ENCODE measurements around the gene FOXK2. TPM values are rescaled to one million over a fixed set of nuclear protein-coding genes. Genes with fewer than 3 reads are reported as not detected.

The FOXK2 gene
- total and polyA plus RNA-seq, 2 experiments from 2014 or later = 5.6 to 43.0 TPM

DNA sequence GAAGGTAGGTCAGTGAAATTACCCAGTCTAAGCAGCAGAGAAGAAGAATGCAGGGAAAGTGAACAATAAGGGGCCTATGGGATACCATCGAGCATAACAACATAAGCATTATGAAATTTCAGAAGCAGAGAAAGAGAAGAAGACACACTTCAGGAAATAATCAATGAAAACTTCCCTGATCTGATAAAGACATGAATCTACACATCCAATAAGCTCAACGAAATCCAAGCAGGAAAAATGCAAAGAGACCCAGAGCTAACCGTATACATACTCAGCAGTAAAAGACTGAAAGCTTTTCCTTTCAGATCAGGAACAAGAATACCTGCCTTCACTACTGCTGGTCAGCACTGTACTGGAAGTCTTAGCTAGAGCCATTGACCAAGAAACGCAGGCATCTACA, 90.1 kb downstream of the FOXK2 start:
- Histone ChIP-seq H2AFZ (no peak overlapping the region), H3K9me3 (ENCODE audit: low read depth) (no peaks in the 10 kb centered on the region), H3K4me3 (no peak overlapping the region), H3F3A (ENCODE audit: insufficient read depth) (peaks cover 29% of the 10 kb centered on the region), H3K9me2 (ENCODE audit: insufficient read depth) (no peaks in the 10 kb centered on the region), H3K27ac (no peak overlapping the region), H3K4me1 (ENCODE audit: insufficient read depth) (0 out of 2 replicates have a peak, but pooled peaks cover 7% of the 10 kb centered on the region), H3K9ac (no peak overlapping the region), H3K4me2 (ENCODE audit: unreplicated experiment) (no peak overlapping the region), H3K36me3 (ENCODE audit: low read depth) (peaks cover 17% of the 10 kb centered on the region), H4K20me1 (ENCODE audit: insufficient read depth) (no peaks in the 10 kb centered on the region), H3K79me2 (ENCODE audit: insufficient read depth) (peaks cover 11% of the 10 kb centered on the region; the same call in 1 of the 2 replicates), H3K27me3 (replicated peaks; ENCODE audit: insufficient read depth) (no peaks in the 10 kb centered on the region)
- TF ChIP-seq EZH2phosphoT487 (IDR thresholded peaks at IDR 0.05; ENCODE audit: insufficient read depth, low read depth) = no peak
- TF ChIP-seq EZH2 (IDR thresholded peaks at IDR 0.05; ENCODE audit: insufficient read depth, poor library complexity, severe bottlenecking) = no peak
- no peak for DNase-seq
- in situ Hi-C loops (cut with MboI) = no loop called here
- 82 to 91% methylated on average over 4 of the region's 4 CpGs for WGBS, 2 experiments (ENCODE audit: low coverage in 1 of 2, low lambda C conversion rate in 2 of 2, missing lambda C conversion rate in 2 of 2)

GRCh38 chr17:82611140-82612058, 91.9 kb downstream of the FOXK2 start:
- H3K9ac ChIP-seq = no peak overlapping the region
- H3K27ac ChIP-seq = no peak overlapping the region
- H2AFZ ChIP-seq = no peak overlapping the region
- 81% methylated on average over 20 to 21 of the region's 21 CpGs for WGBS, 2 experiments (ENCODE audit: low coverage in 1 of 2, low lambda C conversion rate in 2 of 2, missing lambda C conversion rate in 2 of 2)
- no peak overlapping the region for H3K4me3 ChIP-seq
- H3K4me1 ChIP-seq (ENCODE audit: insufficient read depth) = 0 out of 2 replicates have a peak, but pooled peaks cover 4% of the 10 kb centered on the region
- H3F3A ChIP-seq (ENCODE audit: insufficient read depth) = peaks cover 21% of the 10 kb centered on the region
- no peak for TF ChIP-seq EZH2 (IDR thresholded peaks at IDR 0.05; ENCODE audit: insufficient read depth, poor library complexity, severe bottlenecking)
- no peak for TF ChIP-seq EZH2phosphoT487 (IDR thresholded peaks at IDR 0.05; ENCODE audit: insufficient read depth, low read depth)
- no peak for DNase-seq
- H3K27me3 ChIP-seq (replicated peaks; ENCODE audit: insufficient read depth) = no peaks in the 10 kb centered on the region
- in situ Hi-C loops (cut with MboI) = no loop called here
- no peaks in the 10 kb centered on the region for H3K9me2 ChIP-seq (ENCODE audit: insufficient read depth)
- H3K36me3 ChIP-seq (ENCODE audit: low read depth) = peaks cover 20% of the 10 kb centered on the region
- H4K20me1 ChIP-seq (ENCODE audit: insufficient read depth) = no peaks in the 10 kb centered on the region
- H3K79me2 ChIP-seq (ENCODE audit: insufficient read depth) = peaks cover under 1% of the 10 kb centered on the region; the same call in 1 of the 2 replicates
- no peak overlapping the region for H3K4me2 ChIP-seq (ENCODE audit: unreplicated experiment)
- H3K9me3 ChIP-seq (ENCODE audit: low read depth) = no peaks in the 10 kb centered on the region

DNA sequence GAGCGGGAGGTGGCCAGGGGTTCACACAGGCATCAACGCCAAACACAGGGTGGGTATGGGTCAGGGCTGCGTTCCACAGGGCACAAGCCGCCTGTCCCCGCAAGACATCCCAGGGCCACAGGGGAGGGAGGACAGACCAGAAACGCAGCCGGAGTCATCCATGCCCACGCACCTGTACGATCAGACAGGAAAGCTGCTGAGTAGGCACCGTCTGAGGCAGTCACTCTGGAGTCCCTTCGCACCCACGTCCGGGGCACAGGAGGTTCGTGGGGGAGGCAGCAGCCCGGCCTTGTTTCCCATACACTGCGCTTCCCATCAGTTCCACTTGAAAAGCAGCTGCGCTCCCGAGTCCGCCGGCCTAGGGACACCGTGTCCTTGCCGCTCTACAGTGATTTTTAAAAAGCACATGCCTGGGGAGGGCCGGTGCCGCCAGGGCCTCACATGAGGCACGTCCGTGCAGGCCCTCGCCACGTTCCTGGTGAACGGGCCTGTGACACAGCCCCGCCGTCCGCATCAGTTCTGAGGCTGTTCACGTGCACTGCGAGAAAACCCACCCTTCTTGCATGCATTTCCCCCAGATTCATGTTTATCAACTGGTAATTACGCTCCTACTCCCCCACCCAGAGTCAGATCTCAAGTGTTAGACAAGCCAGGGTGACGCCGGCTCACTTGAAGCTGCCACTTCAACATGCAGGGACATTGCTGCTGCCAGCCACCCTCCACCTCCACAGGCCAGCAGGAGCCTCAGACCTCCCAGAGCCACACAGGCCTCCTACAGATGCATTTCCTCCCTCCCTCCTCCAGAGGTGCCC, 94.0 kb downstream of the FOXK2 start:
- peaks cover 16% of the 10 kb centered on the region; the same call in 1 of the 2 replicates for H3K36me3 ChIP-seq (ENCODE audit: low read depth)
- 86 to 91% methylated on average over 31 of the region's 37 CpGs for WGBS, 2 experiments (ENCODE audit: low coverage in 1 of 2, low lambda C conversion rate in 2 of 2, missing lambda C conversion rate in 2 of 2)
- TF ChIP-seq EZH2 (IDR thresholded peaks at IDR 0.05; ENCODE audit: insufficient read depth, poor library complexity, severe bottlenecking) = no peak
- TF ChIP-seq EZH2phosphoT487 (IDR thresholded peaks at IDR 0.05; ENCODE audit: insufficient read depth, low read depth) = no peak
- no peaks in the 10 kb centered on the region for H3K79me2 ChIP-seq (ENCODE audit: insufficient read depth)
- peaks cover 21% of the 10 kb centered on the region for H3F3A ChIP-seq (ENCODE audit: insufficient read depth)
- no peaks in the 10 kb centered on the region for H3K9me3 ChIP-seq (ENCODE audit: low read depth)
- in situ Hi-C loops (cut with MboI) = no loop called here
- H3K27me3 ChIP-seq (replicated peaks; ENCODE audit: insufficient read depth) = no peaks in the 10 kb centered on the region
- no peaks in the 10 kb centered on the region for H4K20me1 ChIP-seq (ENCODE audit: insufficient read depth)
- H3K4me1 ChIP-seq (ENCODE audit: insufficient read depth) = 0 out of 2 replicates have a peak, but pooled peaks cover 4% of the 10 kb centered on the region
- H3K4me3 ChIP-seq = no peak overlapping the region
- no peaks in the 10 kb centered on the region for H3K9me2 ChIP-seq (ENCODE audit: insufficient read depth)
- H3K9ac ChIP-seq = no peak overlapping the region
- H3K27ac ChIP-seq = no peak overlapping the region
- DNase-seq = no peak
- H3K4me2 ChIP-seq (ENCODE audit: unreplicated experiment) = no peak overlapping the region
- H2AFZ ChIP-seq = no peak overlapping the region

DNA sequence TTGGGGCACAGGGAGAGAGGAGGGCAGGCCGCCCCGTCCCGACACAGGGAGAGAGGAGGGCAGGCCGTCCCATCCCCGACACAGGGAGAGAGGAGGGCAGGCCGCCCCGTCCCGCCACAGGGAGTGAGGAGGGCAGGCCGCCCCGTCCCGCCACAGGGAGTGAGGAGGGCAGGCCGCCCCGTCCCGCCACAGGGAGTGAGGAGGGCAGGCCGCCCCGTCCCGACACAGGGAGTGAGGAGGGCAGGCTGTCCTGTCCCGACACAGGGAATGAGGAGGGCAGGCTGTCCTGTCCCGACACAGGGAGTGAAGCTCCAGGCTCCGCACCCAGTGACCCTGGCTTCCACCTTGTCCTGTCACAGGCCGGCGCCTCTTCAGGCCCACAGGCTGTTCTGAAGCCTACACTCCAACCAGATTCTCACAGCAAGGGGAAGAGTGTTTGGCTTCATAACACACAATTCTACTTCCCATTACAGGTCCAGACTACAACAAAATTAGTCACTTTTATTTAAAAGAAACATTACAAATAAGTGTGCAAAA, 94.6 kb downstream of the FOXK2 start:
- Histone ChIP-seq H3K27me3 (replicated peaks; ENCODE audit: insufficient read depth) (no peaks in the 10 kb centered on the region), H3K27ac (no peak overlapping the region), H4K20me1 (ENCODE audit: insufficient read depth) (no peaks in the 10 kb centered on the region), H3F3A (ENCODE audit: insufficient read depth) (peaks cover 17% of the 10 kb centered on the region), H3K4me3 (no peak overlapping the region), H3K9ac (no peak overlapping the region), H2AFZ (no peak overlapping the region), H3K9me3 (ENCODE audit: low read depth) (no peaks in the 10 kb centered on the region), H3K36me3 (ENCODE audit: low read depth) (peaks cover 23% of the 10 kb centered on the region; the same call in 1 of the 2 replicates), H3K9me2 (ENCODE audit: insufficient read depth) (no peaks in the 10 kb centered on the region), H3K4me2 (ENCODE audit: unreplicated experiment) (no peak overlapping the region), H3K79me2 (ENCODE audit: insufficient read depth) (no peaks in the 10 kb centered on the region), H3K4me1 (ENCODE audit: insufficient read depth) (0 out of 2 replicates have a peak, but pooled peaks cover 4% of the 10 kb centered on the region)
- in situ Hi-C loops (cut with MboI) = no loop called here
- TF ChIP-seq EZH2 (IDR thresholded peaks at IDR 0.05; ENCODE audit: insufficient read depth, poor library complexity, severe bottlenecking) = no peak
- TF ChIP-seq EZH2phosphoT487 (IDR thresholded peaks at IDR 0.05; ENCODE audit: insufficient read depth, low read depth) = no peak
- no peak for DNase-seq
- WGBS, 2 experiments (ENCODE audit: low coverage in 1 of 2, low lambda C conversion rate in 2 of 2, missing lambda C conversion rate in 2 of 2) = 82 to 89% methylated on average over 5 to 16 of the region's 22 CpGs

Data from GM23248 (cell line).